ENCODE data around the gene SLC35A1.
A peak's percentile ranks its signal among the peaks of the same experiment; 100 is the strongest.
"Not testable (repeated sequence)": the region's sequence is repeated elsewhere in the genome, so short reads cannot be mapped to it uniquely, and the experiment has no call there.

The SLC35A1 gene, protein sequence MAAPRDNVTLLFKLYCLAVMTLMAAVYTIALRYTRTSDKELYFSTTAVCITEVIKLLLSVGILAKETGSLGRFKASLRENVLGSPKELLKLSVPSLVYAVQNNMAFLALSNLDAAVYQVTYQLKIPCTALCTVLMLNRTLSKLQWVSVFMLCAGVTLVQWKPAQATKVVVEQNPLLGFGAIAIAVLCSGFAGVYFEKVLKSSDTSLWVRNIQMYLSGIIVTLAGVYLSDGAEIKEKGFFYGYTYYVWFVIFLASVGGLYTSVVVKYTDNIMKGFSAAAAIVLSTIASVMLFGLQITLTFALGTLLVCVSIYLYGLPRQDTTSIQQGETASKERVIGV

DNA sequence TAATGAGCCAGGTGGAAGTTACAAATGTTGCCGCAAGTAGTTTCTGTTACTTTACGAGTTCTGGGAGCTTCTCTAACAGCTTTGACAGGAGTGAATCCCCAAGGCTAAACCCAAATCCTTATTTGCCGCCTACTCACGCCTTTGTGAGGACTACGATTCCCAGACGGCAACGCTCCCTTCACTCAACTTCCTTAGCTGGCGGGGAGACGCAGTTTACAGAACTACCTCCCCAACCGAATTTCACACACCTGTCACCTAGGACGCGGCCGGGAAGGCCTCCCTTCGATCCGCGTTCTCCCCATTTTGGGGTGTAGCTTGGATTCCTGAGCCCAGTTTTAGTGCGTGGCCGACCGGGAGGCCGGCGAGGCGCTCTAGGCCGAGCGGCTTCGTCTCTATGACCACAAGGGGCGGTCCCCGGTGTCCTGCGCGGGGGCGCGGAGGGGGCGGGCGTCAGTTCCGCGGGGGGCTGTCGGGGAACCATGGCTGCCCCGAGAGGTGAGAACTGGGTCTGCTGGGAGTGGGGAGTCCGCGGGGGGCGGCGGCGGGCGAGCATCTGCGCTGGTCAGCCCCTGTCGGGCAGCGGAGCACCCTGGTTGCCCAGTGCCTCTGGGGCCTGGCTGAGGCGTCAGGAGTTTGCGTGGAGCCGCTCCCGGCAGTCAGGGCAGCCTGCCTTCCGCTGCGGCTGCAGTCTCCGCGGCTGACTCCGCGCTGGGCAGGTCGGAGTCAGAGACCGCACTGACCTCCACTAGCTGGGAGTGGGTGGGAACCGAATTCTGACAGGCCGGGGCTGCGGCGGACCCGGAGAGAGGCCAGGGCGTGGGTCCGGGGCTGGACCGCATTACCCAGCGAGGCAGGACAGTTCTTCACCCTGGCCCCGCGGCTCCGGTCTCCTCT is at the start of gene SLC35A1:
TSS of gene SLC35A1 (plus strand) at position 450 of the 894 bp plus-strand sequence. CDS start at position 480, 30 bp downstream.
- peak; percentile 90 to 92 for DNase-seq

DNA sequence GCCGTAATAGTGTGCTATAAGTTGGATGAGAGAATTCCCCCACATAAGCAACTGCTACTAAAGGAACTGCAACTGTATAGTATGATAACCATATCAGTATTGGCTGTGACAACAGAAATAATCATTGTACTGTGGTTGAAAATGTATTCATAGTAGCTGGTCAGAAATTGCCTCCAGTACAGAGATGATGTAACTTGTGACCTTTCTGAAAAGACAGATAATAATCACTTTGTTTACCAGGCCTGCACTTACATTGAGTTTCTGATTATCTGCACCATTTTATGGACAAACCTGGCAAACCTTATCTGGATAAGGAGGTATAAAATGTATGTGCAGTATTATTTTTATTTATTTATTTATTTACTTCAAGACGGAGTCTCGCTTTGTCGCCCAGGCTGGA is 46.0 kb upstream of the SLC35A1 start:
- no peak for DNase-seq
- no peak for TF ChIP-seq GATA1 (IDR thresholded peaks at IDR 0.05; ENCODE audit: low read depth, low read length)
- no peak for TF ChIP-seq POLR2A (IDR thresholded peaks at IDR 0.05; ENCODE audit: low read length)

More for the DNA sequence above, at the start of gene SLC35A1:
- TF ChIP-seq GATA1 (IDR thresholded peaks at IDR 0.05; ENCODE audit: low read depth, low read length) (no peak), POLR2A (IDR thresholded peaks at IDR 0.05; ENCODE audit: low read length) (peak; percentile 68)

DNA sequence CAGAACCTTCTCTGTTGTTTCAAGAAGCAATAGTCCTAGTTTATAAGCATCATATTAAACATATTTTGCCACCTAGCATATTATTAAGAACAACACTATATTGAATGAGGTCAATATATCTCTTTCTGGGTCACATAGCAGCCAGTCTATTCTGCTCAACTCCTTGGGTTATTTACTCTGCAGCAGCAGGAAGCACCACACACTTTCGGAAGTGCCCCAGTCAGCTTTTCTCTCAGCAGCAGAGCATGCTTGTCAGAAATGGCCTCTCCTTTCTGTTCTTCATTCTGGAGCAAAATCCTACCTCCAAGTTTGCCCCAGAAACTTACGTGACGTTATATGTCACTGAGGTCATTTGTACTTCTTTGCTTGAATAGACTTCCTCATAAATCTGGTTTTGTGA is 42.3 kb upstream of the SLC35A1 start:
- TF ChIP-seq POLR2A (IDR thresholded peaks at IDR 0.05; ENCODE audit: low read length) (no peak), GATA1 (IDR thresholded peaks at IDR 0.05; ENCODE audit: low read depth, low read length) (no peak)
- no peak for DNase-seq

DNA sequence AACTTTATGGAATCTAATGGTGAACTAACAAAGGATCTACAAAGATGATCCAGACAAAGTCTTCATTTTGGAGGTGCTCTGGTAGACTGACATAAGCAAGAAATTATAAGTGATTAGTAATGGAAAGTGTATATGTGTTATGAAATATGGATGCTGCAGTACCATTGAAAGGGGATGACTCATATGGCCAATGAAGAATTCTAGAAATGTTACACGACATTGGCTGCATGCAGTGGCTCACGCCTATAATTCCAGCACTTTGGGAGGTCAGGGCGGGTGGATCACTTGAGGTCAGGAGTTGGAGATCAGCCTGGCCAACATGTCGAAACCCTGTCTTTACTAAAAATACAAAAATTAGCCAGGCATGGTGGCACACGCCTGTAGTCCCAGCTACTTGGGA is 41.5 kb upstream of the SLC35A1 start:
- no peak for TF ChIP-seq POLR2A (IDR thresholded peaks at IDR 0.05; ENCODE audit: low read length)
- no peak for TF ChIP-seq GATA1 (IDR thresholded peaks at IDR 0.05; ENCODE audit: low read depth, low read length)
- no peak for DNase-seq

DNA sequence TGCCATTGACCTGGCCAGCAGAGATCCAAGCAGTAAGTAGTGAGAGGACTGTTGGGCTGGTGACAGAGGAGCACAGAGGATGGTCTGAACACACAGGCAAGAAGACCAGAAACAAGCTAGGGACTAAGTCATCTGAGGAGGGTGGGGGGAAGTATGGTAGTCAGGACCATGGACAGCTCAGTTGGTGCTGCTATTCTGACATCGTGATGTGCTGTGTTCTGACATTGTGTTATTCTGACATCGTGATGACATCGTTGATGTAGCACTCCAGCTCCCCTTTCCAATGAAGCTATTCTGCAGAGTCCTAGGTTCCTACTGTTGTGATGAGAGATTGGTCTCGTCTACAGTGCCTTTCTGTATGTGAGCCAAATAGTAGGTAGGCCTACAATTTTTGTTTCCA is 36.3 kb upstream of the SLC35A1 start:
- TF ChIP-seq GATA1 (IDR thresholded peaks at IDR 0.05; ENCODE audit: low read depth, low read length), result no peak
- TF ChIP-seq POLR2A (IDR thresholded peaks at IDR 0.05; ENCODE audit: low read length), result no peak

DNA sequence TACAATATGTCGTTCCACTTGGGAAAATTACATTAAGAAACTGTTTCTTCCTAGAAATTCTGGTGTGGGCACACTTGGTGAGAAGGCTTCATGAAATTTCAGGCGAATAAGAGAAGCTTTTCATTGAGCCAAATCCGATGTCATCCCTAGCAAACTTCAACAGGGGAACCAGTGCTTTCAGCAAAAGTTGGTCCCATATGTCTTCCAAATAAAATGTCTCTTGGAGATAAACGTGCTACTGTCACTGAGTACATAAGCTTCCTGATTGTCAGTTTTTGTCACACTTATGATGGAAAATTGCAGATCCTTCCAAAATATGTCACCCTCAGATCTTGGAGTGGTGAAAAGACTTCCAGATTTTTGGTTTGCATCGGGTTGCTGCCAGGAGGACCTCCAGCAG is 31.1 kb upstream of the SLC35A1 start:
- no peak for DNase-seq
- TF ChIP-seq POLR2A (IDR thresholded peaks at IDR 0.05; ENCODE audit: low read length), result no peak
- TF ChIP-seq GATA1 (IDR thresholded peaks at IDR 0.05; ENCODE audit: low read depth, low read length), result no peak

More for the DNA sequence above, 36.3 kb upstream of the SLC35A1 start:
- peak; percentile 76 to 77 for DNase-seq

DNA sequence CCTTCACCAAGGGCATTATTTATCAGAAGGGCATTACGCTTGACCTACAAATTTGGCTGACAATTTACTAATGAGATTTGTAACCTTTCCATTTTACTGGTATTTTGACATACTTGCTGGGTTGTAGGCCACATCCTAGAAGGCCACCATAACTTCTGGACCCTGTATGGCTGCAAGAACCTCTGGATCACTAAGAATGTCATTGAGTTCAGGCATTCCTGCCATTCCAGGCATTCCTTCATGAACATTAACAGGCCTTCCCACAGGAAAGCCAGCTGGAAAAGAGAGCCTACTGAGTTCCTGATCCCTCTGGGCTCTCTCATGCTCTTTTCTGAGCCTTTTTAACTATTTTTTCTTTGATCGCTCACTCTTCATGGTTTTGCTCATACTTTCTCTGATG is 28.4 kb upstream of the SLC35A1 start:
- TF ChIP-seq POLR2A (IDR thresholded peaks at IDR 0.05; ENCODE audit: low read length), result no peak
- no peak for TF ChIP-seq GATA1 (IDR thresholded peaks at IDR 0.05; ENCODE audit: low read depth, low read length)
- no peak for DNase-seq

DNA sequence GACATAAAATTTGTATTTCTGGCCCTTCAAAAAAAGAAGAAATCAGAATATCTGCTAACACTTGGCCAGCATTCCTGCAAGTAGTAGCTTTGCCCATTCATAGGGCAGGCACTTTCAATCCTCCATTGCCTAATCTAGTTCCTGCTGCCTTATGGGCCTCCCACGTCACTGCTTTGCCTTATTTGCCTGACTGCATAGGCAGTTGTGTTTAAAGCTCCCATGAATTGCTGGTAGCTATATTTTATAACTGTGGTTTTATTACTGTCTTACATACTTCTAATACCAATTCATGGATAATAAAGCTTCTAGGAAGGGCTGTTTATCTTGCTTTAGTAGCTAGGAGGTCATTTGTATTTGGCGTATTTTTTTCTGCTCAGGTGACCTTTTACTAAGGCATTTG is 7.7 kb upstream of the SLC35A1 start:
- TF ChIP-seq GATA1 (IDR thresholded peaks at IDR 0.05; ENCODE audit: low read depth, low read length) (no peak), POLR2A (IDR thresholded peaks at IDR 0.05; ENCODE audit: low read length) (no peak)
- no peak for DNase-seq

DNA sequence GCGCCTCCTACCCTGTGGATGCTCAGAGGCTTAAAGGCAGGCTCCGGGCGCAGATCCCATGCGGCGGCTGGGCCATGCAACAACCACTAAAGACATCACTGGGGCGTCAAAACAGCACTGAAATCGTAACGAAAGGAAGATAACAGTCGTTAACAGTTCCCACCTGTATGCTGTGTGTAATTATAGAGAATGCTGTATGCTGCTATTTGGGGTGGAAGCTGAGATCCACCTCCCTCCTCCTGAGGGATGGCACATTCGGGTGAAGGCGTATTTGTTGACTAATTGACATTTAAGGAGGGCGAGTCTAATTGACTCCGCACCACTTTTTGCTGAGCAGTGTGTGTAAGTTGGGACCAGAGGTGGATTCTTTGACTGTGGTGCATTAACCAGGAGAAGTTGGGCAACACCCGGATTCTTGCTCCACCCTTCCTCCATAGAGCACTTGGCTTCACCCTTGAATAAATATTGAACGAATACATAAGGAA is 687 bp downstream of the SLC35A1 start:
- peak; percentile 10 for TF ChIP-seq POLR2A (IDR thresholded peaks at IDR 0.05; ENCODE audit: low read length)
- TF ChIP-seq GATA1 (IDR thresholded peaks at IDR 0.05; ENCODE audit: low read depth, low read length), result no peak
- DNase-seq, result peak; percentile 65 to 70

DNA sequence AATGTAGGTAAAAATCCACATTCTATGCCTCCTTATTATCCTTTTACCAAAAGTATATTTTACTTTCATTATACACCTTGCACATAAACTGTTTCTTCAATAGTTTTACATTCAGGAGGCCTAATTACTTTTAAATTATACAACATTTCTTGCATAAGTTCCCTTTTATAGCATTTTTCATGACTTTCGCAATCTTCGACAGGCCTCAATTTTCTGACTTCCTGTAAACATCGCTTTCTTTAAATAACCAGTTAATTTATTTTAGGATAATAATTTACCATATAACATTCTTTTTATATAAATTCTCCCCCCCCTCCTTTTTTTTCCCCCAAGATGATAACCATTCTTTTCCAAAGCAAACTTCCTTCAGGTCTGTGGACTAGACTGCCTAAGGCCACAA is 9.2 kb downstream of the SLC35A1 start:
- DNase-seq, result no peak
- no peak for TF ChIP-seq POLR2A (IDR thresholded peaks at IDR 0.05; ENCODE audit: low read length)
- no peak for TF ChIP-seq GATA1 (IDR thresholded peaks at IDR 0.05; ENCODE audit: low read depth, low read length)

DNA sequence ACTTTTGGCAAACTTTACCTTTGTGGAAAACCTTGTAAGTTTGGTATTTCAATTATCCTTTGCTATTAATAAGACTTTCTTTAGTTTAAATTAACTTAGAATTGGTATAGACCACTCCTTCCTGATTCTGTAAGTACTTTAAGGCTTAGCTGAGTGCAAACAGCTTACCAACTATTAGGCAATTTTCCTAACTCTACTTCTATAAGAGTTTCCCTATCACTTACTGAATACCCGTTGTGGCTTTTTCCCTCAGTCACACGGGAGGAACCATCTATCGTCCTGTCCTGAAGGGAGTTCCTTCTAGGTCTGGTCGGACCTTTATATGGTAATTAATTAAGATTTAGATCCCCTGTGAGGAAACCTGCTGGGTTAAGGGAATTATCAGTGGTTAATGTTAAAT is 9.6 kb downstream of the SLC35A1 start:
- no peak for DNase-seq
- TF ChIP-seq GATA1 (IDR thresholded peaks at IDR 0.05; ENCODE audit: low read depth, low read length), result no peak

DNA sequence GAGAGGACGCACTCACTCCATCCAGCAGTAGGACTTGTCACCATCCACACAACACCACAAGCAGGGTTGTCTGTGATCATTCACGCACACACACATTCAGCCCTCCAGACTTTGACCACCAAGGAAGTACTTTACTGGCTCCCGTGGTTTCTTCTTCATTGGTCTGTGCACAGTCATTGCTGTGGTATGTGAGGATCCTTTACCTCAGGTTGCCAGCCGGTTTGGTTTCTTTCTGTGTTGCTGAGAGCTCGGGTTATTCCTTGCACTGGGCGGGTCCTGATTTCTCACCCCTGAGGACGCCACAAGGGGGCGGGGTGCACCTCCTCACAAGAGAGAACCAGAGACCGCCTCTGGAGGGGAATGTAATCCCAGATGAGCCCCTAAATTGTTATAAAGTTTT is 11.2 kb downstream of the SLC35A1 start:
- TF ChIP-seq POLR2A (IDR thresholded peaks at IDR 0.05; ENCODE audit: low read length) (no peak), GATA1 (IDR thresholded peaks at IDR 0.05; ENCODE audit: low read depth, low read length) (no peak)
- peak; percentile 32 to 46 for DNase-seq

DNA sequence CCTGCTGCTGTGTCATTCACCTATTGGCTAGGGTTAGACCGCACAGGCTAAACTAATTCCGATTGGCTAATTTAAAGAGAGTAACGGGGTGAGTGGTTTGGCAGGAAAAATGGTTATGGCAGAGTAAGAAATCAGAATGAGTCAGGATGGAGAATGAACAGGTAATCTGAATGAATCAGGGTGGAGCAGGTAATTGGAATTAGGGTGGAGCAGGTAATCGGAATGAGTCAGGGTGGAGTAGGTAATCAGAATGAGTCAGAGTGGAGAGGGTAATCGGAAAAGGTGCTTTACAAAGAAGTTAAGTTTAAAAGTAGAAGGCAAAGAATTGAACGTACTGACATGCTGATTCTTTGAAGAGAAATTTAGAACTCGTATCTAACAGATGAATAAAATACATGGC is 11.7 kb downstream of the SLC35A1 start:
- DNase-seq, result no peak
- no peak for TF ChIP-seq POLR2A (IDR thresholded peaks at IDR 0.05; ENCODE audit: low read length)
- no peak for TF ChIP-seq GATA1 (IDR thresholded peaks at IDR 0.05; ENCODE audit: low read depth, low read length)

DNA sequence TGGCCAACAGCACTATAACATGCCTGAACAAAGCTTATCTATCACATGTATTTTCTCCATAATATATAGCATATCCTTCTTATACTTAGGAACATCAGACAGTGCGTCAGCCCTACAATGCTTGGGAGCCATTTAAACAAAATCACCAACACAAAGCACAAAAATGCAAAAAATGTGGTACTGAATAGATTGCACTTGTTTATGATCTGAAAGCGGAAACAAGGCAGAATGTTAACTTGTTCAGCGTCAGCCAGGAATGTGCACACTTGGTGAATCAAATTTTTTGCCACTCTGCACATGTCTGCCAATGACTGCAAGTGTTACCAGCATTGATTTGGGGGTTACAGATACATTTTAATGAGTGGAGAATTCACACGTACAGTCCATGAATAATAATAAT is 14.8 kb downstream of the SLC35A1 start:
- no peak for DNase-seq
- TF ChIP-seq POLR2A (IDR thresholded peaks at IDR 0.05; ENCODE audit: low read length), result no peak
- no peak for TF ChIP-seq GATA1 (IDR thresholded peaks at IDR 0.05; ENCODE audit: low read depth, low read length)

DNA sequence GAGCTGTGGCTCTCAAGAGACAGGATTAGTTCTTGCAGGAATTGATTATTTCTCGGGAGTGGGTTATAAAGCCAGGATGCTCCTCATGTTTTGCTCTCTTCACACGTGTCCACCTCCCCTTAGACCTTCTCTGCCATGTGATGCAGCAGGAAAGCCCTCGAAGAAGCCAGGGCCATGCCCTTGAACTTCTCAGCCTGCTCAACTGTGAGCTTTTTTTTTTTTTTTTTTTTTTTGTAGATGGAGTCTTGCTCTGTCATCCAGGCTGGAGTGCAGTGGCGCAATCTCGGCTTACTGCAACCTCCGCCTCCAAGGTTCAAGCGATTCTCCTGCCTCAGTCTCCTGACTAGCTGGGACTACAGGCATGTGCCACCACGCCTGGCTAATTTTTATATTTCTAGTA is 16.6 kb downstream of the SLC35A1 start:
- DNase-seq, result not testable (repeated sequence)
